Cerebellar nuclear complex (tissue), 1 donor: ENCODE measurements around the gene ZNF239.
"Not testable (repeated sequence)": the region's sequence is repeated elsewhere in the genome, so short reads cannot be mapped to it uniquely, and the experiment has no call there.

ENCODE experiments used
- DNase-seq, 2 experiments: peaks; one replicate each; lab custom pipeline; 2025; lab: John Stamatoyannopoulos, UW

The ZNF239 gene

DNA sequence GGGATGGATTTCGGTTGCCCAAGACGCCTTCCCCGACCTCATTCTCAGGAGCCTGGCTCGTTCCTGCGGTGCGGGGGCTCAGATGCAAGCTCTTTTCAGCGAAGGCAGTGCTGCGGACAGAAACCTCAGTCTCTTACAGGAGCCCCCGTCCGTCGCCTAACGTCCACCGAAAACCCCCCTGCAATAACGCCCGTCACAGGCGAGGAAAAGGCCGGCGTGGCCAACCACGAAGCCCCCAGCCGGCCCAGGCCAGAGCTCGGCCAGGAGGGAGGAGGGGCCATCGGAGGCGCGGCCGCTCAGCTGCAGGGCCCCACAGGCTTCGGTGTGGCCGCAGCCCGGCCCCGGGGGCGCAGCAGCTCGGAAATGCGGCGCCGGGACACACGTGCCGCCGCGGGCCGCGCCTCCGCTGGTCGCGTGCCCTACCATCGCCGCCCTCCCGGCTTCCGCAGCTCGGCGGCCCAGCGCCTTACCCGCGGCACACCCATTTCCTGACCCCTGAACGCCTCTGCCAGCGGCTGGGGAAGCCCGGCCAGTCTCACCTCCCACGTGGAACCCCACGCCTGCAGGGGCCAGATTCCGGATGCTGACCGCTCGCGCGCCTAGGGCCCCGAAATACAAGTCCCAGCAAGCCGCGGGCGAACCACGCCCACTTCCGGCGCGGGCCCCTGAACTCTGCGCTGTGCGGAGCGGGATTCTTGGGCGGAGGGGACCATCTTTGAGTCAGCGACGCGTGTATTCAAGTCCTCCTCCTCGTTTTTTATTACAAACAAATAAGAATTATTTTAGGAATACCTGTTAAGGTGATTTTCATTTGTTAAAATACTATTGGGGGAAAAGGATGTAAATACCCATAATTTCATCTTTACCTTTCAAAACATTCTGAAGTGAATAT, at the start of gene ZNF239:
Gene ZNF239, minus strand, starts transcription at position 616 of the 892 bp plus-strand sequence. CDS start 16,537 bp downstream, outside the sequence.
- DNase-seq = peak in 1 of 2 experiments; percentile 61

DNA sequence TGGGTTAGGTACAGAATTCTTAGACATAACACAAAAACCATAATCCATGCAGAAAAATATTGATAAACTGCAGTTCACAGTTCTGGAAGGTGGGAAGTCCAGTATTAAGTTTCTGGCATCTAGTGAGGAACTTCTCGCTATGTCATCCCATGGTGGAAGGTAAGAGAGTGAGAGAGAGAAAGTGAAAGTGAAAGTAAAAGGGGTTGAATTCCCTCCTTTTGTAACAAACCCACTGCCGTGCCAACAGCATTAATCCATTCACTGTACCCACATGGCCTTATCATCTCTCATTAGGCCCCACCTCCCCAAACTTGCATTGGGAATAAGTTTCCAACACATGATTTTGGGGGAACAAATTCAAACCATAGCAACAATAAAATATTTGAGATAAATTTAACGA, 48.9 kb upstream of the ZNF239 start:
- no peak for DNase-seq

DNA sequence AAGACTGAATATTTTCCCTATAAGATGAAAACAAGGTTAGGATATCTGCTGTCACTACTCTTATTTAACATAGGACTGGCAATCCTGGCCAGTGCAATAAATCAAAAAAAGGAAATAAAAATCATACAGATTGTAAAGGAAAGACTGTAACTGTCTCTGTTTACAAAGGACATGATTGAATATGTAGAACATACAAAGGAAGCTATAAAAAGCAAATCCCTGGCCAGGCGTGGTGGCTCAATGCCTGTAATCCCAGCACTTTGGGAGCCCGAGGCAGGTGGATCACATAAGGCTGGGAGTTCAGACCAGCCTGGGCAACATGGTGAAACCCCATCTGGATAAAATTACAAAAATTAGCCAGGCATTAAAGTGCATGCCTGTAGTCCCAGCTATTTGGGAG, 47.6 kb upstream of the ZNF239 start:
- no peak for DNase-seq

DNA sequence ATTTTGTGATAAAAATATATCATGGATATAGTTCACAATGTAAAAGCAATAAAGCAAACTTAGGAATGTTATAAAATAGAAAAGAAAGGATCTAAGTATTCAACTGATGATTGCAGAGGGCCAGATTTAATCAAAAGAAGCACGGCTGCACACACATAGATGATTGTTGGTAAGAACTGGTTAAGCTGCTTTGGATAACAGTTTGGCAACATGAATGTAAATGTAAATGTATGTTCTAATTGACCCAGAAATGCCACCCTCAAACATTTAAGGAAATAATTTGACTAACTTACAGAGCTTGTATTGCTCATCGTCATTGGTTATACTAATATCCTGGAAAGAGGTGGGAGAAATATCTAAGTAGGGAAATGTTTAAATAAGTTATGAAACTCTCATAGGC, 45.0 kb upstream of the ZNF239 start:
- no peak for DNase-seq

DNA sequence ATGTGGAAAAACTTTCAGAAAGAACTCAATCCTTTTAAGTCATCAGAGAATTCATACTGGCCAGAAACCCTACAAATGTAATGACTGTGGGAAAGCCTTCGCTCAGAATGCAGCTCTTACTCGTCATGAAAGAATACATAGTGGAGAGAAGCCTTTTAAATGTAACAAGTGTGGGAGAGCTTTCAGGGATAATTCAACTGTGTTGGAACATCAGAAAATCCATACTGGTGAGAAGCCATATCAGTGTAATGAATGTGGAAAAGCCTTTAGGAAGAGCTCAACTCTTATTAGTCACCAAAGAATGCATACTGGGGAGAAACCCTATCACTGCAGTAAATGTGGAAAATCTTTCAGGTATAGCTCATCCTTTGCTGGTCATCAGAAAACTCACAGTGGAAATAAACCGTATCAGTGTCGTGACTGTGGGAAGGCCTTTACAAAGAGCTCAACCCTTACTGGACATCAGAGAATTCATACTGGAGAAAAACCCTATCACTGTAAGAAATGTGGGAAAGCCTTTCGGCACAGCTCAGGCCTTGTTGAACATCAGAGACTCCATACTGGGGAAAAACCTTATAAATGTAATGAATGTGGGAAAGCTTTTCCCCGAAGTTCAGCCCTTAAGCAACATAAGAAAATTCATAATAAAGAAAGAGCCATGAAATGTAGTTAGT, 42.4 kb upstream of the ZNF239 start:
- no peak for DNase-seq

DNA sequence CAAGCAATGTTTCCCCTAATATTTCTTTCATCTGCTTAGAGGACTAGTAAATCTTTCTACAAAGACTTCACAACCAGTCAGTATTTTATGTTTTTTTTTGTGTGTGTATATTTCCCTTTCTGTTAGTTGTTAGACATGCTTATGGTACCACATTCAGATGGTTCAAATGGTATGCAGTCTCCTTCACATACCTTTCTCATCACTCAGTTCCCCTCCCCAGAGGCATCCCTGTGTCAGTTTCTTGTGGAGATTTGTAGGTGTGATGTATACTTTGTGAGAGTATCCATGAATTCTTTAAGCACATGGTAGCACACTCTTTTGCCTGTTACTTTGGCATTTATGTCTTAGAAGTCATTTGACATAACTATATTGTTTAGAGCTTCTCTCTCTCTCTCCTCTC, 36.2 kb upstream of the ZNF239 start:
- no peak for DNase-seq

DNA sequence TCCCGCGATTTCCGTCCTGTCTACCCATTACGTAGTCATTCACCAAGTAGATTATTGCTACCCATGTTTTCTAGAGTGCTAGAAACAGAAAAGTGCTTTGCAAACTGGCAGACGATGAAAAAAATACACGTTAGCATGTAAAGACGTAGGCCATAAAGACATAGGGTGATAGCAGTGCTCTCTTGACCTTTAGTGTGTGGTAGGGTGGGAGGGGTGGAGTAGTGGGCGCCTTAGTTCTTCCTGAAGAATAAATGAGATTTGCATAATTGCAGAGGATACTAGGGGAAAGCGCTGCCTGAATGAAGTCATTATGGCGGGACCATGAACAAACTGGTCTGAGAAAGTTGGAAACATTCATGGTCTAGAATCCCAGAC, 32.8 kb upstream of the ZNF239 start:
- DNase-seq = no peak

DNA sequence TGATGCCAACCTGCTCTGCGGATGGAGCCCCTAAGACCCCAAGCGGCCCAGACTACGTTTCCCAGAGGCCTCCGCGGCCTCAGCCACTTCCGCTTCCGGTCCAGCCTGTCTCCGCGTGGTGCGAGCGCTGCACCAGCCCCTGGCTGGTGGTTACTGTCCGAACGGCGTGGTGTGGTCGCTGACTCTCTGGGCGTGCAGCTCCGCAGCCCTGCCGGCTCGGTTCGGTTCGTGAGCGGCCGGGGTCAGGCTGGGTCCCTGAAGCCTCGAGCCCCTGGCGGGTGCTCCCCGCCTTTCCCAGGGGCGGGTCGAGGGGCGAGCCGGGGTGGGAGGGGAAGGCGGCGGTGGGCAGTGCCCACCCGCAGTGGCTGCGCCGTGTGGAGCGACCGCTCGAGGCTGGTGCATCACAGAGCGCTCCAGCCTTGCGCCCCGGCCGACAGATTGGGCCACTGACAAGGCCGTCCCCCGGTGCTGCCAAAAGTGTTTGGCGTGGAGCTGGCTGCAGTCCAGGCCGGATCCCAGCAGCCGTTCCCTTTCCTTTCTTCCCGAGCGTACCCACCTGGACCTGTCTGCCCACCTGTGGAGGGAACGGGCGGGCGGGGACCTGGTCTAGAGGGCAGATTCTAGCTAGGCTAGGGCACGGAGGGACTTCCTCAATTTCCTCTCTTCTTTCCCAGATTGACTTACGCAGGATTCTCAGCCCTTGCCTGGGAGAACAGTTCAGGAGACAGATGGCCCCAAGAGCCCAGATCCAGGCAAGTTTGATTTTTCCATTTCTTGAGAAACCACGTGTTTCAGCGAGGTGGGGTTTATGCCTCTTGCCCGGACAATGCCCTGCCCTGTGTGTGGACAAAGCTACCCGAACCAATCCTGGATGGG, 32.1 kb upstream of the ZNF239 start, which contains the start of gene ZNF485:
Gene ZNF485, plus strand, starts transcription at position 116 of the 876 bp plus-strand sequence. Its CDS starts 613 bp downstream, at position 729.
- DNase-seq = peak; percentile 0 to 56

DNA sequence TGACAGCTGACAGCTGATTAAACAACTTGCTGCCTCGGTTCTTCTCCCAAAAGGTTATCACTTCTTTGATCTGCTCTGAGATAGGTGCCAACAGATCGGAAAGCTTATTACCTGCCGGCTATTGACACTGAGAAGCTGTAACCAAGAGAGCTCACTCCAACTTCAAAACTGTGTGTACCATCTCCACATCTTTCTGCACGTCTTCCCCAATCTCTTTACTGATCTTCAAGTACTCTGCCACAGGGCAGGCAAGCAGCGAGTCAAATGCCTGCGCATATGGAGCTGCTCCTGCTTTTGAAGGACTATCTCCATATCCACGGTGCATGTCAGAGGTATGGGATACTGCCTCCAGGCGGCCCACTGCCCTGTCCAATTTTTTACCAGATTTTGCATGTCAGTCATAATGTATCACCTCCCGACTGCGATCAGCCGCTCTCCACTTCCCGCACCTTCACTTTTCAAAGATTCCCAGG, 31.5 kb upstream of the ZNF239 start:
- no peak for DNase-seq

DNA sequence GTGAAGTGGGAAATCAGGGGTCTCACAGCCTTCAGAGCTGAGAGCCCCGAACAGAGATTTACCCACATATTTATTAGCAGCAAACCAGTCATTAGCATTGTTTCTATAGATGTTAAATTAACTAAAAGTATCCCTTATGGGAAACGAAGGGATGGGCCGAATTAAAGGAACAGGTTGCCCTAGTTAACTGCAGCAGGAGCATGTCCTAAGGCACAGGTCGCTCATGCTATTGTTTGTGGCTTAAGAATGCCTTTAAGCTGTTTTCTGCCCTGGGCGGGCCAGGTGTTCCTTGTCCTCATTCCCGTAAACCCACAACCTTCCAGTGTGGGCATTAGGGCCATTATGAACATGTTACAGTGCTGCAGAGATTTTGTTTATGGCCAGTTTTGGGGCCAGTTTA, 27.2 kb upstream of the ZNF239 start:
- not testable (repeated sequence) for DNase-seq

DNA sequence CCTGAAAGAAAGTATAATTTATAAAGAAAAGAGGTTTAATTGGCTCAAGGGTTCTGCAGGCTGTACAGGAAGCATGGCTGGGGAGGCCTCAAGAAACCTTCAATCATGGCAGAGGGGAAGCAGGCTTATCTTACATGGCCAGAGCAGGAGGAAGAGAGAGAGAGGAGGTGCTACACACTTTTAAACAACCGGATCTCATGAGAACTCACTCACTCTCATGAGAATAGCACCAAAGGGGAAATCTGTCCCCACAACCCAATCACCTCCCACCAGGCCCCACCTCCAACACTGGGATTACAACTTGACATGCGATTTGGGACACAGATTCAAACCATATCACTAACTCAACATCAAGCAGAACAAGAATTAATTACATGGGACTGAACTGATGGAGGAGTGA, 24.9 kb upstream of the ZNF239 start:
- no peak for DNase-seq

DNA sequence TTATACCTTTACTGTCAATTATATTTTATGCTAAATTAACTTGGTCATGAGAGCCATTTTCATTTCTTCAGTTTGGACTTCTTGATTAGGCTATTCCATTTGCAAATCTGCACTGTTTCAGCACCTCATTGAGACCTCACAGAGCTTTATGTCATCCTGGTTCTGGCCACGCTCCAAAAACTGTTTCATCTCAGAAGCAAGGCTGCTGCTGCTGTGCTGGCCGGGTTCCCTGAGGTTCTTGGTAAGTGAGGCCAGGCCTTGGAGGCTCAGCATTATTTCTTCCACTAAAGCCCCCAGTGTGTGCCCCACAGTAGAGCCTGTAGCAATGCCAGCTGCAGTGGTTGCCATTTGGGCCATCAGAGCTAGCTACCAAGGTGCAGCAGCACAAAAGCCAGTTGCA, 24.0 kb upstream of the ZNF239 start:
- DNase-seq = no peak

DNA sequence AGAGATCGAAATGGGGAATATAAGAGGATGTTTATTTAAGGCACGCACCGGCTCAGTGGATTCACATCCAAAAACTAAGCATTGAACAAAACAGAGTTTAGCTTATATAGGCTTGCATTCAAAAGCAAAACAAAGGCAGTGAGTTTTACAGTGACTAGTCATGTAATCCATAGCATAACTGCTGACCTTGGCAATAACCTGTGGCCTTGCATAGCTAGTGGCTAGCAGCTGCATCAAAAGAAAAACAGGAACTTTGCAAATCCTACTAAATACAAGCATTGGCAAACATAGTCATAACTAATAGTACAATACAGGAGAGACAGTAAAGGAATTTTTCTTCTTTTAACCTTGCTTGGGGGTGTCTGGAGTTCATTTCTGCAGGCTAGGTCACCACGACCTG, 22.1 kb upstream of the ZNF239 start:
- DNase-seq = no peak

DNA sequence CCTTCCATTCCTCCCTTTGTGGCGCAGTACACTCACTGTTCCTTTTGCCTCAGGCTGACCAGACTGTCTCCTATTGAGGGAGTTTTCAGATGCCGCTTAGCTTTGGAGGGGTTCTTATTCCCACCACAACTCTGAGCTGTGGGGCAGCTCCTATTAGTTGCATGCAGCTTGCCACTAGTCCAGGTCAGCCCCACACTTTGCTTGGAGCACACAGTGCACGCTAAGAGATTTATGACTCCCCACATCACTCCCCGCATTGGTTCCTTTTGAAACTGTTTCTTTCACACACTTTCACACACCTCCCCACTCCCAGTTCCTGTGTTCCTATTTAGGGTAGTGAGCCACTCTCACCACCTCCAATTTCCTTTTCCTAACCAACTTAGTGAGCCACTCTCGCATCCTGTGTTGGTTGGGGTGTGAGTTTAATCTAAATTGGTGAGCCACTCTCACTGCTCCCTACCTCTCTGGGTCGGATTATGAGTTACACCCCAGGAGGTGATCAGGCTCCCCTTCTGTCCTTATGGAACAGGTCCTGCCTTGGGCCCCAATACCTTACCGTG, 21.4 kb upstream of the ZNF239 start:
- DNase-seq = no peak

DNA sequence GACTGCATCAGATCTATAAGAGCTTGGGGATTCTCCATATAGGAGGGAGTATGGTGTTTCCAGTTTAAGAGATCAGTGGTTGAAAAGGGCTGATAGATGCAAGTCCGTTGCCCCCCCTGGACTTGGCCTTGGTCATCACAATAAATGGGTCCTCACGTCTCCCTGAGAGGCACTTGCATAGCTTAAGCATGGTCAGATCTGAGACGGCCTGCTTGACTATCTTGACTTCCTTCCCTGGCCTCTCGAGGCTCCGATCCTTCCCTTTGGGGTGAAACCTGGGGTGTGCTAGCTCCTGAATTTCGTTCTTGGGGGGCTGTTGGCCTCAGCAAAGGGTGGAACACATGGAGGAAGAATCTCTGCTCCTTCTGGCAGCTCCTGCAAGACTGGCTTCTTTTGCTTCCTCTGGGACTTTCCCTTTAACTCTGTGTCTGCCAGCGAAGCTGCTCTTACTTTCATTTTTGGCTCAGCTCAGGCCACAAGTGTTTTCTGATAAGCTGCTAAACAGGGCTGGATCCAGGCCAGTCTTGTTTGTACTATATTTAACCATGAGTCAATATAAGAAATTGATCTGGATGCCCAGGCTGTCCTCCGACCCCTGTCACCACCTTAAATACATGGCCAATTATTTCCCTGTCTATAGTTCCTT, 20.7 kb upstream of the ZNF239 start:
- DNase-seq = no peak

DNA sequence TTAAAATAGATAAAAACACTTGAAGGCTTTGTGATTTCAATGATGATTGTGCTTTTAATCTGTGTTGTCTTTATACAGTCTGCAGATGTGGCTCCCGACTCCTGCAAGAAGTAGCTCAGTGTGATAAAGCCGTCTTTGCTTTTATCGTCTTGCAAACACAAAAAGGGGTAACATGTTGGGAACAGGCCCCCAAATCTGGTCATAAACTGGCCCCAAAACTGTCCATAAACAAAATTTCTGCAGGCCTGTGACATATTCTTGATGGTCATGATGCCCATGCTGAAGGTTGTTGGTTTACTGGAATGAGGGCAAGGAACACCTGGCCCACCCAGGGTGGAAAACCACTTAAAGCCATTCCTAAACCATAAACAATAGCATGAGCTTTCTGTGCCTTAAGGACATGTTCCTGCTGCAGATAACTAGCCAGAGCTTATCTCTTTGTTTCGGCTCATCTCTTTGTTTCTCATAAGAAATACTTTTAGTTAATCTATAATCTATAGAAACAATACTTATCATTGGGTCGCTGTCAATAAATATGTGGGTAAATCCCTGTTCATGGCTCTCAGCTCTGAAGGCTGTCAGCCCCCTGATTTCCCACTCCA, 17.0 kb upstream of the ZNF239 start:
- no peak for DNase-seq

DNA sequence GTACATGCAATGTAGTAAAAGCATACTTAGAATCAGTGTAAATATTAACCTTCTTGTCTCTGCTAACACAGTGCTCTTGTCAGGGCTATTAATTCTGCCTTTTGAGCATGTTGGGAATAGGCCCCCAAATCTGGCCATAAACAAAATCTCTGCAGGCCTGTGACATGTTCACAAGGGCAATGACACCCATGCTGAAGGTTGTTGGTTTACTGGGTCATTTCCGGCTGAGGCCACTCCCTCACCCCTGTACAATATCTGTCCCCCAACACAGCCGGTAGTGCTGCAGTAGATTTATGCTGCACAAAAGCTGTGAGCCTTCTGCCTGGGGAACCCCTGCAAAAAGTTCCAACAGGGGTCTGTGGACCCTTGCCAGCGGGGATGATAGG, 12.3 kb upstream of the ZNF239 start:
- not testable (repeated sequence) for DNase-seq

DNA sequence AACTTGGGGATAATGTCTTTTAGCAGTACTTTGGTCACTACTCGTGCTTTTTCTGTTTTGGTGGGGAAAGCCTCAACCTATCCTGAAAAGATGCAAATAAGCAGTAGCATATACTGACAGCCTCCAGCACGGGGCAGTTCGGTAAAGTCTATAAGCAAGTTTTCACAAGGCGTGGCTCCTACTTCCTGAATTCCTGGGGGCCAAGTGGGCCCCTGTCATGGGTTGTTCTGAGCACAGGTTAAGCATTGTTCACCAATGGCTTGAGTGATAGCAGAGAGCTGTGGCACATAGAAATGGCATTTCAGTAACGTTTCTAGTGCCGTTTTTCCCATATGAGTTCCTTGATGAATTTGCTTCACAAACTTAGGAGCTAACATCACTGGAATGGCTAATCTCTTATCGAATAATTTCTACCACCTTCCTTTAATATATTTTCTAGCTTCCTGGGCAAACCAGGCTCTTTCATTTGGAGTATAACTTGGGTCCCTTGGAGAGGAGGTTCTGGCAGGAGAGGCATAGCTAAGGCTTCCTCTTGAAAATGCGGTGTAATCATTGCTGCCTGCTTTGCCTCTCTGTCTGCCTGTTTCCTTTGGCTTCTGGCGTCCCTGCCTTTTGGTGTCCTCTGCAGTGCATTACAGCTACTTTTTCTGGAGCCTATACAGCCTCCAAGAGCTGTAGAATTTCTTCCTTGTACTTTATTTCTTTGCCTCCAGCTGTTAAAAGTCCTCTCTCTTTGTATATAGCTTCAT, 11.7 kb upstream of the ZNF239 start:
- DNase-seq = no peak

DNA sequence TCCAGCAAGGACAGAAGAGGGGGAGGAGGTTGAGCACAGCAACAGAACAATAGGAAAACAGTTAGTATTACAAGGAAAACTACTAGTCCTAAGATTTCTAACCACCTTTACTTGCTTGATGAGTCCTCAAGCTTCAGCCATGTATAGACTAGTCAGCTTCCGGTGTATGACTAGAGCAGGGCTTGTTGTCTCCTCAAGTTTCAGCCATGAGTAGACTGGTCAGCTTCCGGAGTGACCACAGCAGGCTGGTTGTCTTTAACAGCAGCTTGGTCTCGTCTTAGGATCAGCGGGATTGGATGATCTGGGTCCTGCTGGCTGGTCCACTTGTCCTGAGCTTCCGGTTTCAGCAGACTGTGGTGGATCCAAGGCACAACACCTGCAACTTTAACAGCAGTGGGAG, 10.6 kb upstream of the ZNF239 start:
- no peak for DNase-seq

DNA sequence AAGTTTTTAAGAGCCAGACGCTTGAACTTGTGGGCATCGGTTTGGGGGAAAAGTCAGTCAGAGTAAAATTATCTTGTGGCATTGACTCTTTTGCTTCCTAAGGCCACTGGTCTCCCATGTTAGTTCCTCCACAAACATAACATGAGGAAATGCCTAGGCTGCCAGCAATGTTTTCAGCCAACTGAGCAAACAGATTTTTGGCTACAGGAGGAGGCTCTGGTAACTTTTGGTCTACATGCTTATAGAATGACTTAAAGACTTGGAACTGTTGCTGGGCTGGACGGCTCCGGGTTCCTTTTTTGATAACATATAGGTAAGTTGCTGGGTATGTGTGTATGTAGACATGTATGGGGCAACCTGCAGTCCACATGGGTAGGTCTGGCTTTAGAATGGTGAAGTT, 9.6 kb upstream of the ZNF239 start:
- no peak for DNase-seq
